HG02759 (cell line): ENCODE measurements around the gene THBS3.
"Not testable (repeated sequence)": the region's sequence is repeated elsewhere in the genome, so short reads cannot be mapped to it uniquely, and the experiment has no call there.

ENCODE experiments used
- ATAC-seq: cut with Tn5 transposase; IDR thresholded peaks from one replicate; pipeline ENCODE4 v1.9.1; 2021; ENCODE audit warnings: mild to moderate bottlenecking, moderate library complexity; ENCODE audit not compliant: unreplicated experiment

The THBS3 gene

DNA sequence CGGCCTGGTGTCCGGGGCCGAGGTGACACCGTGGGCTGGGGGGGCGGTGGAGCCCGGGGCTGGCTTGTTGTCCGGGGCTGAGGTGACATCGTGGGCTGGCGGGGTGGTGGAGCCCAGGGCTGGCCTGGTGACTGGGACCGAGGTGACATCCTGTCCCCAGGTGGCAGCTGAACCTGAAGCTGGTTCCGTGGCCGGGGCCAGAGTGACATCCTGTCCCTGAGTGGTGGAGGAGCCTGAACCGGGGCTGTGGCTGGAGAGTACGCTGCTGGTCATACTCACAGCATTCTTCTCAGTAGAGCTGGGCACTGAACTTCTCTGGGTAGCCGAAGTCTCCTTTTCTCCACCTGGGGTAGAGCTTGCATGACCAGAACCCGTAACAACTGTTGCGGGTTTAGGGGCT, 15.8 kb downstream of the THBS3 start:
- ATAC-seq, result no peak

DNA sequence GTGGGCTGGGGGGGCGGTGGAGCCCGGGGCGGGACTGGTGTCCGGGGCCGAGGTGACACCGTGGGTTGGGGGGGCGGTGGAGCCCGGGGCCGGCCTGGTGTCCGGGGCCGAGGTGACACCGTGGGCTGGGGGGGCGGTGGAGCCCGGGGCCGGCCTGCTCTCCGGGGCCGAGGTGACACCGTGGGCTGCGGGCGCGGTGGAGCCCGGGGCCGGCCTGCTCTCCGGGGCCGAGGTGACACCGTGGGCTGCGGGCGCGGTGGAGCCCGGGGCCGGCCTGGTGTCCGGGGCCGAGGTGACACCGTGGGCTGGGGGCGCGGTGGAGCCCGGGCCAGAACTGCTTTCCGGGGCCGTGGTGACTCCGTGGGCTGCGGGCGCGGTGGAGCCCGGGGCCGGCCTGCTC, 17.8 kb downstream of the THBS3 start:
- ATAC-seq, result not testable (repeated sequence)

DNA sequence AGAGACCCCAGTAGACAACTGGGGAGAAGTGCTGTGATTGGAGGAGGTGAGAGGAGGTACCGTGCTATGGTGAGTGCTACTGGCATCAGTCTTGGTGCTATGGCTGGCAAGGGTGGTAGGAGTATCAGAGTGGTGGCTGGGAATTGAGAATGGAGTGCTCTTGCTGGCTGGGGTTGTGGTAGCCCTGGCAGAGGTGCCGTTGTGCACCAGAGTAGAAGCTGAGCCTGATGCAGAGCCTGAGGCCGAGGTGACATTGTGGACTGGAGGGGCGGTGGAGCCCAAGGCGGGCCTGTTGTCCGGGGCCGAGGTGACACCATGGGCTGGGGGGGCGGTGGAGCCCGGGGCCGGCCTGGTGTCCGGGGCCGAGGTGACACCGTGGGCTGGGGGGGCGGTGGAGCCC, 19.4 kb downstream of the THBS3 start:
- ATAC-seq, result no peak

DNA sequence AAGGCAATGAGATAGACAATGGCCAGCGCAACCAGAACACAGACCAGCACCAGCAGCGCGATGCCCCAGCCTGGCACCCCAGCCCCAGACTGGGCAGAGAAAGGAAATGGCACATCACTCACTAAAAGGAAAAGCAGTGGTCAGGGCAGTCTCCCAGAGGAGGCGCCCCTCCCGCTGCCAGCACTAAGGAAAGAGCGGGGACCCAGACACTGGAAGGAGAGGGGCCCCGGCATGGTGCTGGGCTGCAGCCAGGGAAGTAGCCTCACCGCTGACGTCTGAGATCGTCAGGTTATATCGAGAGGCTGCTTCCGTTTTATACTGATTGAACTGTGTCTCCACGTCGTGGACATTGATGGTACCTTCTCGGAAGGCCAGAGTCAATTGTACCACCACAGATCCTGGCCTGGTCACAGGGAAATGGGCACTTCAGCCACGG, 20.2 kb downstream of the THBS3 start:
- no peak for ATAC-seq

DNA sequence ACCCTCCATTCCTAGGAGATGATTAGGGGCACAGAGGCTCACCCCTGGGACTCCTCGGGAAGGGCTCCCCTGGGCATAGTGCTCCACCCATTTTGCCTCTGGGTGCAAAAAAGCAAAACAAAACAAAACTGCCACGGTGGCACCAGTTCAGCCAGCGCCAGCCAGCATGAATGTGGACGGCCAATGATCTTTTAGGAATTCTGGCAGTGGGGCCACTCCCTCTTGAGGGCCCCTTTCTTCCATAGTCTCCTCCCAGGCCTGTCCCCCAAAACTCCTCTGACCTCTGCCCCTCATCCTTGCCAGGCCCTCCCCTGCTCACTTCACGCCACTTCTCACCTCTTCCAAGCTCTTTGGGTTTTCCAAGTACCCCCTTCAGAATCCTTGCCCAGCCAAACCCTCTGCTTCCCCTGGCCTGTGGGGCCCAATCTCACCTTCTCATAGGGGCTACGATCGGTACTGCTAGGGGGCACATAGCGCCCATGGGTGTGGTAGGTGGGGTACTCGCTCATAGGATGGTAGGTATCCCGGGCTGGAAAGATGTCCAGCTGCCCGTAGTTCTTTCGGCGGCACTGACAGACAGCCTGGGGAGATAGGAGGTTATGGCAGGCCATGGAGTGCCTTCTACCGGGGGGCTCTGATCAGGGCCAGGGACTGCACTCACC, 20.8 kb downstream of the THBS3 start:
- no peak for ATAC-seq

DNA sequence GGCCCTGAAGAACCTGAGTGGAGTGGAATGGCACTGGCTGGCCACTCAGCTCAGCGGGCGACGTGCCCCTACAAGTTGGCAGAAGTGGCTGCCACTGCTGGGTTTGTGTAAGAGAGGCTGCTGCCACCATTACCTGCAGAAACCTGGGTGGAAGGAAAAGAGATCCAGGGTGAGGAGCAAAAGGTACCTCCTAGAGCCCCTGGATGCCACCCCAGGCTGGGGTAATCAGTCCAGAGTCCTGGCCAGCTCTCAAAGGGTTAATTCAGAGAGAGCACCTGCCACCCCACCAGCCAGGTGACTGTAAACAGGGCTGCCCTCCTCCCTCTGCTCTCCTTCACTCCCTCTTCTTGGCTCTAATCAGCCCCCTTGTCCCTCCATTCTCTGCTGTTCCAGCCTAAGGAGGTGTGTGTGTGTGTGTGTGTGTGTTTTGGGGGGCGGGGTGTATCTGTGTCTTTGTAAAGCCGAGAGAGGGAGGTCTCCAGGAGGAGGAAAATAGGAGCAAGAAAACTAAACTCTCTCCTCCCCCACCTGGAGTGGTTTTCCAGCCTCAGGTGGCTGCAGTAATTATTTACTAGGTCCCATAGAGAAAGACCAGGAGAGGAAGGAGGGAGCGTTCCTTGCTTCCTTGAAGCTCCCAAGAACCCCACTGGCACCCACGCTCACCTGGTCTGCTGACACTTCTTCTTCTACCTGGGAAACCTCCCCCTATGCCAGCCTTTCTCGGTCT, 21.5 kb downstream of the THBS3 start:
- ATAC-seq, result no peak

DNA sequence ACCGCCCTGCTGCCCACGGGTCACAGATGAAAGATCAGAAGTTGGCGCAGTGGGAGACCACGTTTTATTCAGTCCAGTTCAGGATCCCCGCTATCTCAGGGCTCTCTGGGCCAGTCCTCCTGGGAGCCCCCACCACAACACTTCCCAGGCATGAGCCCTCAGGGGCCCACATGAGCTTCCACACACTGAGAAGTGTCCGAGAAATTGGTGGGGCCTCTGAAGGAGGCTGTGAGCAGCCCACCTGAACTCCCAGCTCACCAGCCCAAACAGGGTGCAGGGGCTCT, 22.0 kb downstream of the THBS3 start:
- no peak for ATAC-seq

DNA sequence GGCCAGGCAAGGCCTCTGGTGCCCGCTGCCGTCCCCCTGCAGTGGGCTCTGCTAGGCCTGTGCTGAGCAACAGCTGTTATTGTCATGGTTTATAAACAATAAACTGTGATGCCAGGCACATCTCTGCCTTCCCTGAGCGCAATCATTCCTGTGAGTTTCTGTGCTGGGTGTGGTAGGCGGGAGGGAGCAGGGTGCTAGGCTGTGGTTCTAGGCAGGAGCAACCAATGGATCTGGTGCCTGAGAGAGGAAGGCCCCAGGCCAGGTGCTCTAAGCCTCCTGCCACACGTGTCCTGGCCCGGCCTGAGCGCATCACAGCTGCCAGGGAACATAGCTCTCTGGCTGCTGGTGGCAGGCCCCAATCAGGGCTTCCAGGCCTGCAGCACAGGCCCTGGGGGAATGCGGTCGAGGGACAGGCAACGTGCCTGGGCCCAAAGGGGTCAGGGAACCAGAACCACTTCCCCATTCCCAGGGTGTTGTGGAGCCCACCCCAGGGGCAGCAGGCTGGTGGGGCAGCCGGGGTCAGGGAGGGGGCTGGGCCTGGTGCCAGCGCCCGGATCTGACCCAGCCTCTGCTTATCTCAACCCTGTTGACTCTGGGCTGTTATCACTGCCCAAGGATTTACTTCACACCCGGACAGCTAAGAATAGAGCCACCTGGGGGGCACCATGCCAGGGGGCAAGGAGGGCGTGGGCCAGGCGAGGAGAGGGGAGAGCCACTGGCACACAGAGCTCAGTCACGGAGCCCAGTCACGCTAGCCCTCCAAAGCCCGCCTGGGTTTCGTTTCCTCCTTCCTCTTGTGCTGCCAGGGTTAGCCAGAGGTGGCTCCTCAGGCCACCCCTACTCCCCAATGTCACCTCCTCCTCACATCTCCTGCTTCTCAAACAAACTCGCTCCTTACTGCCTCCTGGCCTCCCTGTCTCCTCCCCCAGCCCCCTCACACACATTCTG, 22.6 kb downstream of the THBS3 start:
- peak; percentile 85 for ATAC-seq

DNA sequence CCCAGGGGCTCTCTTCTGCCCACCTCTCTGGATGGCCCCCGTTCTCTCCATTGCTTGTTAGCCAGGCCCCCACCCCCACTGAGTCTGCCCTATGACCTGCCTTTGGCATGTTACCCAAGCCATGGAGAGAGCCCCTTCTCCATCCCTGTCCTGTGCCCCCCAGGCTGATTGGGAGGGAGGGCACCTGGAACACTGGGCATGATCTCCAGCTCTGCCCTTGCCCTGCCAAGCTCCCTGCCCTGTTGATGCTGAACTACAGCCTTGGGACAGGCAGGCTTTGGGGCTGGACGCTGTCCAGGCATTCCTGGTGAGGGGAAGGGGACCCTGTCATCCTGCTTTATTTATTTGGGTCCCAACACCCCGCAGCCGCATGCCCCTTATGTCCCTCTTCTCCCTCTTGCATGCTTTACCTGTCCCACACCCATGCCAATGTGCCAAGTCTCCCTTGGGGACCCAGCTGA, 23.3 kb downstream of the THBS3 start:
- ATAC-seq, result no peak

DNA sequence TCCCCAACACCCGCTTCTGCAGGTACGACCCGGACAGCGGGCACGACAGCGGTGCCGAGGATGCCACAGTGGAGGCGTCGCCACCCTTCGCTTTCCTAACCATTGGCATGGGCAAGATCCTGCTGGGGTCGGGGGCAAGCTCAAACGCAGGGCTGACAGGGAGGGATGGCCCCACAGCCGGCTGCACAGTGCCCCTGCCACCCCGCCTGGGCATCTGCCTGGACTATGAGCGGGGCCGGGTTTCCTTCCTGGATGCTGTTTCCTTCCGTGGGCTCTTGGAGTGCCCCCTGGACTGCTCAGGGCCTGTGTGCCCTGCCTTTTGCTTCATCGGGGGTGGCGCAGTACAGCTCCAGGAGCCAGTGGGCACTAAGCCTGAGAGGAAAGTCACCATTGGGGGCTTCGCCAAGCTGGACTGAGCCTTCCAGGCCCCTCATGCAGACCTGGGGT, 23.9 kb downstream of the THBS3 start:
- ATAC-seq, result no peak

DNA sequence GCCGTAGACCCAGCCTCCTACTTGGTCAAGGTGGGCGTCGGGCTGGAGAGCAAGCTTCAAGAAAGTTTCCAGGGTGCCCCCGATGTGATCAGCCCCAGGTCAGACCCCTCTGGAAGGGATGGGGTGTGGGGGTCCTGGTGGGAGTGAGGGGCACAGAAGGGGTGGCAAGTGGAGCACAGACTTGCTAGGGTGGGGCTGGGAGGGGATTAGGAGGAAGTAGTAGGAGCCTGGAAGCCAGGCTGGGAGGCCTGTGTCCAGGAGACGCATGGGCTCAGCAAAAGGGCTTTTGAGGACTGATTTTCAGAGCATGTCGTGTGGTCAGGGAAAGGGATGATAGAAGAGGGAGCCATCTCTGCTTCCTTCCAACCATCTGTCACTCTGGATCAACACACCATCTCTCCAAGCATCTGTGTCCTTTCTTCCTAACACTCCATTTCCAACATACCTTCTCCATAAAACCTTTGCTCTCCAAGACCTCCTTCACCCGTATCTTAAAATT, 25.6 kb downstream of the THBS3 start:
- ATAC-seq, result no peak

DNA sequence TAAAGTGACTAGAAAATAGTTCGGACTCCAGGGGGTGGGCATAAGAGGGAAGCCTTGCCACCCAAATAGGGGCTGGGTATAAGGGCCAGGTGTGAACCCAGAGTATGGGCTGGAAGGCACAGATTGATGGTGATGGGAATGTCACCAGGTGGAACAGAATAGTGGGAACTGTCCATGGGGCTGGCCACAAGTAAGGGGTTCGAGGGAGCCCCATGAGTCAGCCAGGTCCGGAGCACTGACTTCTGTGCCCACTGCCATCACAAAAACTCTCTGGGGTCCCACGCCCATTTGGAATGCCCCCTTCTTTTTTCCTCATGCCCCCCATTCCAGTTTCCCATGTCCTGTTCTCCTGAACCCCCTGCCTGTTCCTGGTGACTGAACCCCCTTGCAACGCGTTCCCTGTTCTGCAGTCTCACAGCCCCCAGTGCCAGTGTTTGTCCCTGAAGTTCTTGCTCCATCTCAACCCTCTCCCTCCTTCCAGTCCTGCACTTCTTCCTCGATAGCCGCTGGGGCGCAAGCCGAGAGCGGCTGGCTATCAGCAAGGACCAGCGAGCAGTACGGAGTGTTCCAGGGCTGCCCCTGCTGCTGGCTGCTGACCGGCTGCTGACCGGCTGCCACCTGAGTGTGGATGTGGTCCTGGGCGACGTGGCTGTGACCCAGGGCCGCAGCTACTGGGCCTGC, 26.2 kb downstream of the THBS3 start:
- no peak for ATAC-seq

DNA sequence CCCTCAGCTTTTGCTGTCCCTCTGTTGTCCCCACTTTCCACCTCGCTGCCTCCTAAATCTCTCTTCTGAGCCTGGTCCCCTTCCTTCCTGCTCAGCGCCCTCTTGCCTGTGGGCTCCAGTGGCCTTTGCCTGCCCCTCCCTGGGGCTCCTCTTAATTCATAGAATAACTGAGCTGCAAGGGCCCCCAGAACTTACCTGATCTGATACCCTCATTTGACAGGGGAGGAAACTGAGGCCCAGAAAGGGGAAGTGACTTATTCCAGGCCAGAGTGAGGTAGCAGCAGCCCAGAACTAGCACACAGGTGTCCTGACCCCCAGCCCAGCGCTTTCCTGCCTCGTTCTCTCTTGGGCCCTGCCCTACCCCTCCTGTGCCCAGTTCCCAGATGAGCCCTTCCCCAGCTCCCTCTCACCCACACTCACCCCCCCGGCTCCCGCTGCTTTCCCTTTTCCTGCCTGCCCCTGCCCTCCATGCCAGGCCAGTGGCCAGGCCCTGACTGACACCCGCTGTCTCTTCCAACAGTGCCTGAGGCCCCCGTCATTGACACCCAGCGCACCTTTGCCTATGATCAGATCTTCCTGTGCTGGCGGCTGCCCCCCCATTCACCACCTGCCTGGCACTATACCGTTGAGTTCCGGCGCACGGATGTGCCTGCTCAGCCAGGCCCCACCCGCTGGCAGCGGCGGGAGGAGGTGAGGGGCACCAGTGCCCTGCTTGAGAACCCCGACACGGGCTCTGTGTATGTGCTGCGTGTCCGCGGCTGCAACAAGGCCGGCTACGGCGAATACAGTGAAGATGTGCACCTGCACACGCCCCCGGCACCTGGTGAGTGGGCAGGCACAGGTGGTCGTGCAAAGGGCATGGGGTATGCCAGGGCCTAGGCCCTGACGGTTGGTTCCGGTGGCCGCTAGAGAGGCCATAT, 28.3 kb downstream of the THBS3 start:
- no peak for ATAC-seq

DNA sequence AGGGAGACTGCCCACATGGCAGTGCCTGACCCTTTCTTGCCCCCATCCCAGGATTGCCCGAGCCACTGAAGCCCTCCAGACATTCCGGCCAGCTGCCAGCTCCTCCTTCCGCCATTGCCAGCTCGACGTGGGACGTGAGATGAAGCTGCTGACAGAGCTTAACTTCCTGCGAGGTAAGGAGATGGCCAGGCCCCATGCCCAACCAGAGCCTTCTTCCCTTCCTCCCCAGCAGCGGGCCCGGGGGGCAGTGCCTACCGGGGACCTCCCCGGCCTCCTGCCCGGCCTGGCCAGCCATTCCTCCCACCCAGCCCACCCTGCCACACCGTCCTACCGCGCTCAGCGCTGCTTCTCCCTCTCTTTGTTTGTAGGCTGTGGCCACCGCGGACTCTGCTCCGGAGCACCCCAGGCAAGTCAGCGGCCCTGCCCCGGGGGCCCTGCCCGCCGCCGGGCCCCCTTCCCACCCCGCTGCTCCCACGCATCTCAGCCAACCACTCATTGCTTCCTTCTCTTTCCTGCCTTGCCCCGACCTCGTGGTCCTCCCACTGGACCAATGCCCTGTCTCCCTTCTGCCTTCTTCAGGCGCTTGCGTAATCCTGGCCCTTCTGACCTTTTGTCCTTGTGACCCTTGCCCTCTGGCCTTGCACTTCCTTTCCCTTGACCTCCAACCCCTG, 29.1 kb downstream of the THBS3 start:
- ATAC-seq, result no peak

DNA sequence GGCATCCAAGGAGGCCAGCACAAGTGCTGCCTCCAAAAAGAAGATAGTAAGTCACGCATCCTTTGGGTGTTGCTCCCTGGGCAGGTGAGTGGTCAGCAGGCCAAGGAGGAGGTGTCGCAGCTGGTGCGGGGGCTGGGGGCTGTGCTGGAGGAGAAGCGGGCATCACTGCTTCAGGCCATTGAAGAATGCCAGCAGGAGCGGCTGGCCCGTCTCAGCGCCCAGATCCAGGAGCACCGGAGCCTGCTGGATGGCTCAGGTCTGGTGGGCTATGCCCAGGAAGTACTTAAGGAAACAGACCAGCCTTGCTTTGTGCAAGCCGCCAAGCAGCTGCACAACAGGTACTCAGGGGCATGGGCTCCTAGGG, 29.8 kb downstream of the THBS3 start:
- ATAC-seq, result no peak

DNA sequence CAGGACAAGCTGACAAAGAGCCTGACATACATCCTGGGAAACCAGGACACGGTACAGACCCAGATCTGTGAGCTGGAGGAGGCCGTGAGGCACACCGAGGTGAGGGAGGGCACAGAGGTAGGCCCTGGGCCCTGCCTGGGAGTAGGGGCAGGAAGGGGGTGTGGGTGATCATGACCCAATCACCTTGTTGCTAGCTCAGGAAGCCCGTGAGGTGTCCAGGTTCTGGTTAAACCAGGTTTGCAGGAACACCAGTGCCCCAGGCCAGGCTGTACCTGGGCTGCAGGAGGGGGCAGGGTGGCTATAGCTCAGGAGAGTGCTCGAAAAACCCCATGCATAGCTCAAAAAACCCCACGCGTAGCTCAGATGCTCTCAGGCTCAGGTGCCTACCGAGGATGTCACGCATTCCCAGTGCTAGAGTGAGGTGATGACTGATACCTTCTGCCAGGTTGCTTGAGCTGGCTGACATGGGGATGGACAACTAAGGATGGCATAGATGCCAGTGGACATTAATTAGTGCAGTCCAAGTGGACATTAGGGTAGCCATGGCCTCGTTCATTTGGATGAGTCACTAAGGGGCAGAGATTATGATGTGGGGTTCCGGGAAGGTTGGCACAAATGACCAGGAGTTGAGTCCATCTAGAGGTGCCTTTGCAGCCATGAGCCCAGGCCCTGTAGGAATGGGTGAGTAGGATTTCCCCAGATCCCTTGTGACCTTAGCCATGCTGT, 30.3 kb downstream of the THBS3 start:
- ATAC-seq, result no peak

DNA sequence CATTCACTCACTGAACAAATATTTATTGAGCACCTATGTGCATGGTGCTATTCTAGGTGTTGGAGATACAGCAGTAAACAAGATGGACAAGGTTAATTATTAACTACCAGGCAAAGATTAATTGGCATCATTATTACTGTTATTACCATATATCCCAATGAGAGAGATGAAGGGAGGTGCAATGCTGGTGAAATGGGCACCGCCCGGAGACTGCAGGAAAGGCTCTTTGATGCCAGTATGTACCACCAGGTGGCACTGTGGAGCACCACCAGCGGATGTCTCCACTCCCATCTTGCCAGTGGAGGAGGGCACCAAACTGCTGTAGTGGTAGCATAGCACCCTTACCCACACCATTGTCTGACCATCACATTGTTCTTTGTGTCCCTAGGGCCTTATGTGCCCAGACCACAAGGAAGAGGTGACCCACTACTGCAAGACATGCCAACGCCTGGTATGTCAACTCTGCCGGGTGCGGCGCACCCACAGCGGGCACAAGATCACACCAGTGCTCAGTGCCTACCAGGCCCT, 31.1 kb downstream of the THBS3 start:
- ATAC-seq, result no peak

DNA sequence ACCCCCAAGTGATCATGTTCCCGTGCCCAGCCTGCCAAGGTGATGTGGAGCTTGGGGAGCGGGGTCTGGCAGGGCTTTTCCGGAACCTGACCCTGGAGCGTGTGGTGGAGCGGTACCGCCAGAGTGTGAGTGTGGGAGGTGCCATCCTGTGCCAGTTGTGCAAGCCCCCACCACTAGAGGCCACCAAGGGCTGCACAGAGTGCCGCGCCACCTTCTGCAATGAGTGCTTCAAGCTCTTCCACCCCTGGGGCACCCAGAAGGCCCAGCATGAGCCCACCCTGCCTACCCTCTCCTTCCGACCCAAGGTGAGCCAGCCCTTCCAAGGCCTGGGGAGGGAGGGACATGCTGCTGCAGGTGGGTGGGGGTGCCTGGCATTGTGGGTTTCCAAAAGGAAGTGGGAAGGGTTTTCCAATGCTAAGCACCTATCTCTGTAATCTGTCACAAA, 31.7 kb downstream of the THBS3 start:
- ATAC-seq, result no peak
